GM12875 (cell line): ENCODE results near the gene FGF12.
"Not testable (repeated sequence)": the region's sequence is repeated elsewhere in the genome, so short reads cannot be mapped to it uniquely, and the experiment has no call there.

Experiments
- H3K4me3 ChIP-seq: one replicate; pipeline ENCODE4 v1.5.1; 2011; ENCODE audit warnings: low read depth, low read length, control low read depth
- TF ChIP-seq, protein P1 (sequence below): IDR thresholded peaks from 2 replicates; pipeline ENCODE4 v1.5.1; 2011; ENCODE audit warnings: low read depth, mild to moderate bottlenecking, control low read depth, inconsistent platforms, low read length, moderate library complexity, borderline replicate concordance; ENCODE audit not compliant: insufficient read depth

Gene FGF12

DNA sequence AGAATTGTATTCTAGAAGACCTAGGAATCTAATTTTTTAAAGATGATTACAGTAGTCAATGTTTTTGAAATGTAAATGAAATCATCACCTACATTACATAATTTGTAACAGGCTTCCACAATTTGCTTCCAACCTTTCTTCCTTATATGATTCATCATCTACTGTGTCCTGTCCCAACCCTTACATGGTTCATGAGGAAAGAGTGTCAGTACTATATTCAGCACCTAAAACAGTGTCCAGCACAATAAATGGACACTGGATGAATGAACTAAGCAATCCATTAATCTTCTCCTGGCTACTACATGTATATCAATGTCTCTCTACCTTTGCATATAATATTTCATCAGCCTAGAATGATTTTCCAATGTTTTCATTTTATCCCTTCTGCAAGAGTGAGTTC, 12.2 kb downstream of the FGF12 start:
- no peak overlapping the region for H3K4me3 ChIP-seq
- TF ChIP-seq, protein P1, sequence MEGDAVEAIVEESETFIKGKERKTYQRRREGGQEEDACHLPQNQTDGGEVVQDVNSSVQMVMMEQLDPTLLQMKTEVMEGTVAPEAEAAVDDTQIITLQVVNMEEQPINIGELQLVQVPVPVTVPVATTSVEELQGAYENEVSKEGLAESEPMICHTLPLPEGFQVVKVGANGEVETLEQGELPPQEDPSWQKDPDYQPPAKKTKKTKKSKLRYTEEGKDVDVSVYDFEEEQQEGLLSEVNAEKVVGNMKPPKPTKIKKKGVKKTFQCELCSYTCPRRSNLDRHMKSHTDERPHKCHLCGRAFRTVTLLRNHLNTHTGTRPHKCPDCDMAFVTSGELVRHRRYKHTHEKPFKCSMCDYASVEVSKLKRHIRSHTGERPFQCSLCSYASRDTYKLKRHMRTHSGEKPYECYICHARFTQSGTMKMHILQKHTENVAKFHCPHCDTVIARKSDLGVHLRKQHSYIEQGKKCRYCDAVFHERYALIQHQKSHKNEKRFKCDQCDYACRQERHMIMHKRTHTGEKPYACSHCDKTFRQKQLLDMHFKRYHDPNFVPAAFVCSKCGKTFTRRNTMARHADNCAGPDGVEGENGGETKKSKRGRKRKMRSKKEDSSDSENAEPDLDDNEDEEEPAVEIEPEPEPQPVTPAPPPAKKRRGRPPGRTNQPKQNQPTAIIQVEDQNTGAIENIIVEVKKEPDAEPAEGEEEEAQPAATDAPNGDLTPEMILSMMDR = no peak

DNA sequence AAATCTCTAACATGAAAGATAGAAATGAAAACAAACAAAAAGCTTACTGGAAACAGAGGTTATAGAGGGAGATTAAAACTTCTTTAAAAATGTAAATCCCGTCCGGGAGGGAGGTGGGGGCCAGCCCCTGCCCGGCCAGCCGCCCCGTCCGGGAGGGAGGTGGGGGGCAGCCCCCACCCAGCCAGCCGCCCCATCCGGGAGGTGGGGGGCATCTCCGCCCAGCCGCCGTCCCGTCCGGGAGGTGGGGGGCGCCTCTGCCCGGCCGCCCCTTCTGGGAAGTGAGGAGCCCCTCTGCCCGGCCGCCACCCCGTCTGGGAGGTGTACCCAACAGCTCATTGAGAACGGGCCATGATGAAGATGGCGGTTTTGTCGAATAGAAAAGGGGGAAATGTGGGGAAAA, 16.2 kb downstream of the FGF12 start:
- not testable (repeated sequence) for H3K4me3 ChIP-seq

- no peak overlapping the region for H3K4me3 ChIP-seq
- TF ChIP-seq, protein P1 = no peak
These were observed 17.0 kb downstream of the FGF12 start for GRCh38 chr3:192710366-192710765.

- TF ChIP-seq, protein P1 = no peak
- H3K4me3 ChIP-seq = no peak overlapping the region
These were observed 21.1 kb downstream of the FGF12 start for GRCh38 chr3:192706272-192706671.

GRCh38 chr3:192700885-192701284, 26.5 kb downstream of the FGF12 start:
- TF ChIP-seq, protein P1 = no peak
- no peak overlapping the region for H3K4me3 ChIP-seq

- TF ChIP-seq, protein P1 = no peak
These were observed 30.3 kb downstream of the FGF12 start for GRCh38 chr3:192696943-192697587.

DNA sequence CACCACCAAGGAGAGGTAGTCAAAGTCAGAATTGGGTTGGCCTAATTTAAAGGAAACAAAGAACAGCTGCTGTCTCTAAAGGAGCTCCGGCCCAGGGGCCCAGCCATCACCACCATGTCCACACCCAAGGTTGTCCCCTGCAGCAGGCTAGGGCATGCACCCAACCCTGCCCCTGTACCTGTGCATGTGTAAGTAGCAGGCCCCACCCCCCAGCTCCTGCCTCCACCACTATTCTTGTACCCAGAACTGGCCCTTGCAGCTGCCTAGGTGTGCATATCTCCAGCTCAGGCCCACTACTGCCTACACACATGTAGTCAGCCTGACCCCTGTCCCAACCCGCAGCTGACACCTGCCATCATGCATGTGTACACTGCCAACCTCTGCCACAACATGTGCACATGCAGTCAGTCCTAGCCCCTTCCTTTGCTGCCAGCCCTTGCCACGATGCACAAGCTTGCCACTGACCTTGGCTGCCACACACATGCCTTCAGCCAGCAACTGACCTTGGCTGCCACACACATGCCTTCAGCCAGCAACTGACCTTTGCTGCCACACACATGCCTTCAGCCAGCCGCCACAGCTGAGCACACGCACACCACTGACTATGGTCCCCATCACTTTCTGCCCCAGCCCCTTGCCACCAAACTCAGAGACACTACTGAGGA, 39.7 kb downstream of the FGF12 start:
- TF ChIP-seq, protein P1 = no peak
- H3K4me3 ChIP-seq = no peak overlapping the region

More at GRCh38 chr3:192696943-192697587, 30.3 kb downstream of the FGF12 start:
- H3K4me3 ChIP-seq = no peak overlapping the region
